IMR-90 (cell line): ENCODE measurements around the gene TRIM63. TPM values are rescaled to one million over a fixed set of nuclear protein-coding genes. Genes with fewer than 3 reads are reported as not detected.

Source experiments
- ATAC-seq: fragments of 200-7000 bp; cut with Tn5 transposase; 2 replicates; pipeline ENCODE4 v1.9.1; 2020; ENCODE audit warnings: low read depth, mild to moderate bottlenecking, moderate library complexity
- BruUV-seq: library from RNA; stranded (reverse); fragments of 400-500 nt; replicated peaks from 2 replicates; lab custom pipeline; 2021; lab: Mats Ljungman, UMichigan
- CTCF ChIA-PET: fragments of 300-600 bp; formaldehyde crosslinking; extraction: SDS; loops from one replicate; lab custom pipeline; 2021; ENCODE audit warnings: antibody characterized with exemption; lab: Yijun Ruan, JAX
- POLR2A ChIA-PET: fragments of 300-600 bp; sonication (Branson Sonifier 250); formaldehyde crosslinking; loops from one replicate; lab custom pipeline; 2022; ENCODE audit warnings: antibody characterized with exemption; ENCODE audit not compliant: unreplicated experiment; lab: Charles Lee
- DNase-seq: peaks from one replicate; pipeline ENCODE4 v3.0.0; 2013
- H2AFZ ChIP-seq: replicated peaks from 2 replicates; pipeline ENCODE3; 2013; ENCODE audit warnings: low read length, mild to moderate bottlenecking; ENCODE audit not compliant: poor library complexity
- H2AK5ac ChIP-seq: 2 replicates; pipeline ENCODE4 v1.6.1; 2013; ENCODE audit warnings: low read depth, low read length, inconsistent platforms
- H2AK9ac ChIP-seq: replicated peaks from 2 replicates; pipeline ENCODE3; 2013; ENCODE audit warnings: mild to moderate bottlenecking, low read depth, low read length, moderate library complexity; ENCODE audit not compliant: poor library complexity
- H2BK120ac ChIP-seq: 2 replicates; pipeline ENCODE4 v1.6.1; 2013; ENCODE audit warnings: low read depth, low read length, inconsistent platforms
- H2BK15ac ChIP-seq: 3 replicates; pipeline ENCODE4 v1.6.1; 2013; ENCODE audit warnings: low read depth, low read length, inconsistent platforms
- H2BK20ac ChIP-seq: 2 replicates; pipeline ENCODE4 v1.6.1; 2013; ENCODE audit warnings: low read depth, mild to moderate bottlenecking, inconsistent platforms, low read length, moderate library complexity
- H2BK5ac ChIP-seq: 2 replicates; pipeline ENCODE4 v1.6.1; 2013; ENCODE audit warnings: mild to moderate bottlenecking, low read depth, low read length, inconsistent platforms; ENCODE audit not compliant: poor library complexity, severe bottlenecking
- H3K14ac ChIP-seq: replicated peaks from 2 replicates; pipeline ENCODE4 v1.6.1; 2013; ENCODE audit warnings: low read depth, low read length, inconsistent platforms
- H3K18ac ChIP-seq: 2 replicates; pipeline ENCODE4 v1.6.1; 2013; ENCODE audit warnings: low read depth, low read length, control low read depth
- H3K23ac ChIP-seq: 2 replicates; pipeline ENCODE4 v1.6.1; 2013; ENCODE audit warnings: low read depth, low read length, inconsistent platforms
- H3K27ac ChIP-seq: 2 replicates; pipeline ENCODE4 v1.5.1; 2013; ENCODE audit warnings: mild to moderate bottlenecking, control low read depth, low read length; ENCODE audit not compliant: insufficient read depth
- H3K27me3 ChIP-seq: 2 replicates; pipeline ENCODE4 v1.6.1; 2013; ENCODE audit warnings: low read length; ENCODE audit not compliant: control insufficient read depth, insufficient read depth
- H3K36me3 ChIP-seq: 2 replicates; pipeline ENCODE4 v1.6.1; 2013; ENCODE audit warnings: low read length, mixed read lengths; ENCODE audit not compliant: control insufficient read depth, insufficient read depth
- H3K4ac ChIP-seq: 2 replicates; pipeline ENCODE4 v1.6.1; 2013; ENCODE audit warnings: low read depth, low read length, inconsistent platforms
- H3K4me1 ChIP-seq: 2 replicates; pipeline ENCODE4 v1.6.1; 2013; ENCODE audit warnings: low read length, mixed read lengths; ENCODE audit not compliant: control insufficient read depth, insufficient read depth
- H3K4me2 ChIP-seq: 2 replicates; pipeline ENCODE4 v1.6.1; 2013; ENCODE audit warnings: low read depth, mild to moderate bottlenecking, control low read depth, low read length, moderate library complexity
- H3K4me3 ChIP-seq: 2 replicates; pipeline ENCODE4 v1.5.1; 2013; ENCODE audit warnings: low read depth, mild to moderate bottlenecking, control low read depth, low read length, moderate library complexity; ENCODE audit not compliant: insufficient read depth
- H3K56ac ChIP-seq: 2 replicates; pipeline ENCODE4 v1.6.1; 2013; ENCODE audit warnings: low read length, inconsistent platforms; ENCODE audit not compliant: insufficient read depth; ENCODE audit errors: extremely low read depth
- H3K79me1 ChIP-seq, 2 experiments: 2 replicates each; pipeline ENCODE4 v1.6.1; 2013; ENCODE audit warnings: low read length in 2 of 2, inconsistent platforms in 1 of 2, low read depth in 1 of 2
- H3K9ac ChIP-seq: 2 replicates; pipeline ENCODE4 v1.6.1; 2013; ENCODE audit warnings: low read depth, low read length, control low read depth
- H3K9me1 ChIP-seq: 2 replicates; pipeline ENCODE4 v1.6.1; 2013; ENCODE audit warnings: low read length, inconsistent platforms; ENCODE audit not compliant: insufficient read depth
- H3K9me3 ChIP-seq: 2 replicates; pipeline ENCODE4 v1.6.1; 2013; ENCODE audit warnings: low read length; ENCODE audit not compliant: control insufficient read depth, insufficient read depth
- H4K20me1 ChIP-seq: 2 replicates; pipeline ENCODE4 v1.6.1; 2013; ENCODE audit warnings: low read length, inconsistent platforms; ENCODE audit not compliant: insufficient read depth
- H4K5ac ChIP-seq: 2 replicates; pipeline ENCODE4 v1.6.1; 2013; ENCODE audit warnings: mild to moderate bottlenecking, low read depth, low read length, control low read depth
- H4K8ac ChIP-seq, 2 experiments: 2 replicates each; pipeline ENCODE4 v1.6.1; 2013; ENCODE audit warnings: low read depth in 2 of 2, low read length in 2 of 2, control low read depth in 1 of 2, inconsistent platforms in 1 of 2
- H4K91ac ChIP-seq: 2 replicates; pipeline ENCODE4 v1.6.1; 2013; ENCODE audit warnings: low read depth, low read length, inconsistent platforms; ENCODE audit not compliant: insufficient read depth
- BHLHE40 ChIP-seq: fragments of 150-350 bp; IDR thresholded peaks from 2 replicates; pipeline ENCODE4 v1.6.1; 2016; ENCODE audit warnings: mild to moderate bottlenecking, low read depth, low read length
- CEBPB ChIP-seq: IDR thresholded peaks from 2 replicates; pipeline ENCODE4 v1.6.1; 2012; ENCODE audit warnings: low read depth, low read length, improper control_type of control experiment
- CHD1 ChIP-seq: IDR thresholded peaks from 2 replicates; pipeline ENCODE4 v1.6.1; 2012; ENCODE audit warnings: low read depth, low read length, improper control_type of control experiment
- FOS ChIP-seq: fragments of 150-350 bp; IDR thresholded peaks from 2 replicates; pipeline ENCODE4 v1.6.1; 2016; ENCODE audit warnings: low read depth, low read length
- MAZ ChIP-seq: IDR thresholded peaks from 2 replicates; pipeline ENCODE4 v1.6.1; 2012; ENCODE audit warnings: low read depth, mild to moderate bottlenecking, low read length, improper control_type of control experiment, moderate library complexity, borderline replicate concordance
- MXI1 ChIP-seq: IDR thresholded peaks from 2 replicates; pipeline ENCODE4 v1.6.1; 2012; ENCODE audit warnings: low read depth, mild to moderate bottlenecking, low read length, moderate library complexity, borderline replicate concordance
- NFE2L2 ChIP-seq: fragments of 150-350 bp; IDR thresholded peaks from 2 replicates; pipeline ENCODE4 v1.6.1; 2016; ENCODE audit warnings: low read depth, mild to moderate bottlenecking, low read length
- POLR2A ChIP-seq: IDR thresholded peaks from 2 replicates; pipeline ENCODE4 v1.6.1; 2012; ENCODE audit warnings: mild to moderate bottlenecking, low read depth, low read length
- WGBS, 2 experiments: methylation state at CpG; one replicate each; pipeline versions ENCODE4 v1.1.5 to v1.1.7; 2013; ENCODE audit warnings: missing lambda C conversion rate in 2 of 2; ENCODE audit not compliant: insufficient read length in 1 of 2; ENCODE audit errors: extremely low coverage in 2 of 2; 5-methylcytosine and 5-hydroxymethylcytosine counted together
- dilution Hi-C: fragments of 300-500 bp; cut with HindIII; formaldehyde crosslinking; loops from one replicate; pipeline ENCODE4 v1.14.3; 2018; ENCODE audit warnings: low sequenced_read_pairs; ENCODE audit not compliant: unreplicated experiment
- in situ Hi-C: fragments of 300-500 bp; cut with MboI; formaldehyde crosslinking; loops from 3 replicates; pipeline ENCODE4 v1.14.3; 2019; ENCODE audit warnings: low sequenced_read_pairs, inconsistent platforms, mixed read lengths
- intact Hi-C: fragments of 100-400 bp; cut with micrococcal nuclease; formaldehyde crosslinking; loops from 2 replicates; pipeline ENCODE4 v1.10.0; 2022
- polyA plus RNA-seq, 3 experiments: library from polyadenylated mRNA; depleted of rRNA; stranded (reverse); fragments of >200 nt; gene quantifications; 2 replicates each; pipeline ENCODE4 v1.2.3, GENCODE V29; 2012; ENCODE audit warnings: low replicate concordance in 1 of 3
- total RNA-seq: library from RNA; depleted of rRNA; stranded (reverse); fragments of >200 nt; gene quantifications from 2 replicates; pipeline ENCODE4 v1.2.3, GENCODE V29; 2012

The TRIM63 gene
- total and polyA plus RNA-seq, 2 of the 4 experiments (the other 2 are of a cell fraction) = not detected

- no peak overlapping the region for H3K56ac ChIP-seq
- no peak overlapping the region for H3K18ac ChIP-seq
- no peak overlapping the region for H2BK5ac ChIP-seq
- H2AK9ac ChIP-seq = peak overlapping the region; percentile 80
- in situ Hi-C loops (no loop called here), dilution Hi-C loops (no loop called here), intact Hi-C loops (no loop called here)
- H2BK120ac ChIP-seq = no peak overlapping the region
- DNase-seq (no peak), ATAC-seq (0 out of 2 replicates have a peak, but pooled peaks have one; percentile 28)
- H3K36me3 ChIP-seq = no peaks in the 10 kb centered on the region
- H2BK15ac ChIP-seq = no peak overlapping the region
- no peak overlapping the region for H4K91ac ChIP-seq
- no peaks in the 10 kb centered on the region for H4K20me1 ChIP-seq
- H3K23ac ChIP-seq = no peak overlapping the region
- no peaks in the 10 kb centered on the region for H3K9me3 ChIP-seq
- H3K27me3 ChIP-seq = peaks cover 3% of the 10 kb centered on the region; the same call in 1 of the 2 replicates
- H3K4me2 ChIP-seq = no peak overlapping the region
- H3K9ac ChIP-seq = no peak overlapping the region
- TF ChIP-seq CEBPB (no peak), POLR2A (no peak), MXI1 (no peak), BHLHE40 (no peak), NFE2L2 (no peak), FOS (no peak), CHD1 (no peak), MAZ (0 out of 2 replicates have a peak, but pooled peaks have one; percentile 30)
- BruUV-seq = no TSS peak
- POLR2A ChIA-PET = interaction anchor here (0.6 kb wide), 1 partner anchor 48 kb away, joined by 5 read pairs; no protein-coding TSS in a partner anchor
- no peaks in the 10 kb centered on the region for H3K79me1 ChIP-seq
- no peak overlapping the region for H2BK20ac ChIP-seq
- H3K4ac ChIP-seq = no peak overlapping the region
- 50% methylated on average over 1 of the region's 3 CpGs; no CpG with 5 or more reads in 1 of the 2 experiments for WGBS, 2 experiments
- no peak overlapping the region for H3K27ac ChIP-seq
- no peak overlapping the region for H4K8ac ChIP-seq
- no peaks in the 10 kb centered on the region; the same call in 1 of the 2 replicates for H3K4me1 ChIP-seq
- no peak overlapping the region for H3K4me3 ChIP-seq
- CTCF ChIA-PET = no interaction called here
- H3K14ac ChIP-seq = no peak overlapping the region
- H2AK5ac ChIP-seq = no peak overlapping the region
- peak overlapping the region; percentile 62 for H2AFZ ChIP-seq
- no peak overlapping the region for H4K5ac ChIP-seq
- H3K9me1 ChIP-seq = no peaks in the 10 kb centered on the region
Measured at GRCh38 chr1:26027716-26028489, 39.5 kb downstream of the TRIM63 start.
